NT2/D1 (cell line): ENCODE results near the gene POLR3C.

Source experiments
- SUZ12 ChIP-seq: IDR thresholded peaks from 2 replicates; pipeline ENCODE4 v1.6.1; 2011; ENCODE audit not compliant: insufficient read length, insufficient read depth; ENCODE audit errors: extremely low read depth
- YY1 ChIP-seq: IDR thresholded peaks from 2 replicates; pipeline ENCODE4 v1.6.1; 2011; ENCODE audit not compliant: insufficient read length, insufficient read depth
- ZNF274 ChIP-seq: IDR thresholded peaks from 2 replicates; pipeline ENCODE4 v1.6.1; 2011; ENCODE audit warnings: mild to moderate bottlenecking, low read depth, low read length

GRCh38 chr1:145878724-145879123 lies 54.7 kb downstream of the POLR3C start:
- no peak for TF ChIP-seq ZNF274
- TF ChIP-seq YY1, result no peak
- no peak for TF ChIP-seq SUZ12
